Sigmoid colon (tissue), 7 donors: ENCODE data around the gene CNOT4. TPM values are rescaled to one million over a fixed set of nuclear protein-coding genes. Genes with fewer than 3 reads are reported as not detected.

Experiments
- DNase-seq: peaks from one replicate; pipeline ENCODE4 v3.0.0-alpha.2; 2019
- H3K27ac ChIP-seq, 4 donors: fragments of 200-600 bp; sonication (generic); one replicate each; pipeline ENCODE4 v1.5.1; 2016 to 2019; ENCODE audit warnings: mild to moderate bottlenecking in 1 of 4
- H3K27me3 ChIP-seq, 3 donors: fragments of 200-600 bp; sonication (generic); one replicate each; pipeline ENCODE4 v1.5.1; 2019; ENCODE audit warnings: mild to moderate bottlenecking in 1 of 3
- H3K36me3 ChIP-seq, 4 donors: fragments of 200-600 bp; sonication (generic); one replicate each; pipeline ENCODE4 v1.5.1; 2016 to 2019
- H3K4me1 ChIP-seq, 4 donors: fragments of 200-600 bp; sonication (generic); one replicate each; pipeline ENCODE4 v1.5.1; 2017 to 2019
- H3K4me3 ChIP-seq, 4 donors: fragments of 200-600 bp; sonication (generic); one replicate each; pipeline ENCODE4 v1.5.1; 2017 to 2019; ENCODE audit warnings: mild to moderate bottlenecking in 2 of 4, moderate library complexity in 1 of 4
- H3K9me3 ChIP-seq, 4 donors: fragments of 200-600 bp in 3 of 4; sonication (generic) in 3 of 4; one replicate each; pipeline versions ENCODE4 v1.5.1 to v1.6.1; 2013 to 2019
- CTCF ChIP-seq, 4 experiments: fragments of 450-650 bp in 3 of 4; fragments of 200-600 bp in 1 of 4; IDR thresholded peaks; one replicate each; pipeline ENCODE4 v1.5.1; 2016 to 2019; ENCODE audit warnings: antibody characterized with exemption in 4 of 4, mild to moderate bottlenecking in 3 of 4, moderate library complexity in 2 of 4
- EP300 ChIP-seq, 4 donors: sonication (generic); formaldehyde crosslinking; IDR thresholded peaks; one replicate each; pipeline ENCODE4 v1.6.1; 2017; ENCODE audit warnings: antibody characterized with exemption in 4 of 4
- POLR2A ChIP-seq, 2 donors: fragments of 450-650 bp; IDR thresholded peaks; one replicate each; pipeline ENCODE4 v1.6.1; 2016; ENCODE audit warnings: antibody characterized with exemption in 2 of 2, mild to moderate bottlenecking in 2 of 2, moderate library complexity in 2 of 2
- POLR2AphosphoS5 ChIP-seq, 4 donors: sonication (generic); formaldehyde crosslinking; IDR thresholded peaks; one replicate each; pipeline ENCODE4 v1.6.1; 2017; ENCODE audit warnings: antibody characterized with exemption in 4 of 4
- WGBS, 2 donors: extraction: QIAGEN DNeasy Blood & Tissue Kit; methylation state at CpG; one replicate each; pipeline ENCODE4 v1.1.7; 2013; 5-methylcytosine and 5-hydroxymethylcytosine counted together
- intact Hi-C: fragments of 100-400 bp; cut with DNase I; formaldehyde crosslinking; loops from one replicate; pipeline ENCODE4 v1.15.1; 2023
- polyA plus RNA-seq, 3 donors: library from polyadenylated mRNA; stranded (reverse); fragments of 200-250 nt; gene quantifications; one replicate each; pipeline ENCODE4 v1.2.3, GENCODE V29; 2013
- total RNA-seq, 4 donors: library from RNA; depleted of rRNA; stranded (reverse); fragments of >200 nt; gene quantifications; one replicate each; pipeline ENCODE4 v1.1.0, GENCODE V29; 2016
- donor health status: healthy with polysubstance abuse.
- donor health status: Bipolar disorder and iron deficiency.
- donor health status: healthy.

Gene CNOT4
- total and polyA plus RNA-seq, 7 donors: 4.2 to 31.6 (median 23.5) TPM

GRCh38 chr7:135334830-135335543, 174.9 kb downstream of the CNOT4 start:
- no peak for DNase-seq
- intact Hi-C loops: no loop called here
- no peaks in the 10 kb centered on the region for H3K27me3 ChIP-seq
- H3K4me3 ChIP-seq: no peak overlapping the region
- 44 to 75% methylated on average over 10 of the region's 10 CpGs for WGBS, 2 donors
- TF ChIP-seq CTCF (IDR thresholded peaks at IDR 0.05) (no peak), EP300 (IDR thresholded peaks at IDR 0.05) (no peak), POLR2AphosphoS5 (IDR thresholded peaks at IDR 0.05) (no peak), POLR2A (IDR thresholded peaks at IDR 0.05) (no peak)
- no peak overlapping the region for H3K27ac ChIP-seq
- no peaks in the 10 kb centered on the region for H3K36me3 ChIP-seq
- H3K4me1 ChIP-seq: no peaks in the 10 kb centered on the region
- no peaks in the 10 kb centered on the region for H3K9me3 ChIP-seq

- intact Hi-C loops: no loop called here
- no peak overlapping the region for H3K27ac ChIP-seq
- H3K27me3 ChIP-seq: no peaks in the 10 kb centered on the region
- no peak overlapping the region for H3K4me3 ChIP-seq
- H3K9me3 ChIP-seq: no peaks in the 10 kb centered on the region
- H3K36me3 ChIP-seq: no peaks in the 10 kb centered on the region
- 93 to 94% methylated on average over 1 of the region's 1 CpG for WGBS, 2 donors
- H3K4me1 ChIP-seq: no peaks in the 10 kb centered on the region
- DNase-seq: no peak
- TF ChIP-seq CTCF (IDR thresholded peaks at IDR 0.05) (no peak), EP300 (IDR thresholded peaks at IDR 0.05) (no peak), POLR2A (IDR thresholded peaks at IDR 0.05) (no peak), POLR2AphosphoS5 (IDR thresholded peaks at IDR 0.05) (no peak)
These were observed 176.0 kb downstream of the CNOT4 start for GRCh38 chr7:135333946-135334345.

GRCh38 chr7:135333200-135333599, 176.7 kb downstream of the CNOT4 start:
- intact Hi-C loops: no loop called here
- TF ChIP-seq EP300 (IDR thresholded peaks at IDR 0.05) (no peak), POLR2A (IDR thresholded peaks at IDR 0.05) (no peak), POLR2AphosphoS5 (IDR thresholded peaks at IDR 0.05) (no peak), CTCF (IDR thresholded peaks at IDR 0.05) (no peak)
- Histone ChIP-seq H3K9me3 (no peaks in the 10 kb centered on the region), H3K27ac (no peak overlapping the region), H3K4me3 (no peak overlapping the region), H3K36me3 (no peaks in the 10 kb centered on the region), H3K4me1 (no peaks in the 10 kb centered on the region), H3K27me3 (no peaks in the 10 kb centered on the region)
- 94 to 95% methylated on average over 1 of the region's 1 CpG for WGBS, 2 donors
- no peak for DNase-seq

- Histone ChIP-seq H3K27me3 (no peaks in the 10 kb centered on the region), H3K27ac (no peak overlapping the region), H3K4me1 (no peaks in the 10 kb centered on the region), H3K4me3 (no peak overlapping the region), H3K9me3 (no peaks in the 10 kb centered on the region), H3K36me3 (no peaks in the 10 kb centered on the region)
- DNase-seq: no peak
- 94 to 97% methylated on average over 1 of the region's 1 CpG for WGBS, 2 donors
- intact Hi-C loops: no loop called here
- TF ChIP-seq CTCF (IDR thresholded peaks at IDR 0.05) (no peak), EP300 (IDR thresholded peaks at IDR 0.05) (no peak), POLR2AphosphoS5 (IDR thresholded peaks at IDR 0.05) (no peak), POLR2A (IDR thresholded peaks at IDR 0.05) (no peak)
These were observed 179.8 kb downstream of the CNOT4 start for GRCh38 chr7:135330088-135330487.

- no peaks in the 10 kb centered on the region for H3K36me3 ChIP-seq
- no peak overlapping the region for H3K27ac ChIP-seq
- no peak overlapping the region for H3K4me3 ChIP-seq
- no peaks in the 10 kb centered on the region for H3K4me1 ChIP-seq
- TF ChIP-seq EP300 (IDR thresholded peaks at IDR 0.05): no peak
- TF ChIP-seq POLR2A (IDR thresholded peaks at IDR 0.05): no peak
- TF ChIP-seq CTCF (IDR thresholded peaks at IDR 0.05): no peak
- no peak for TF ChIP-seq POLR2AphosphoS5 (IDR thresholded peaks at IDR 0.05)
- 93 to 95% methylated on average over 7 of the region's 7 CpGs for WGBS, 2 donors
- H3K9me3 ChIP-seq: no peaks in the 10 kb centered on the region
- intact Hi-C loops: no loop called here
- no peaks in the 10 kb centered on the region for H3K27me3 ChIP-seq
- no peak for DNase-seq
These were observed 181.4 kb downstream of the CNOT4 start for GRCh38 chr7:135328526-135328925.
